Myocyte (in vitro differentiated cells): ENCODE results near the gene MACROD2. TPM values are rescaled to one million over a fixed set of nuclear protein-coding genes. Genes with fewer than 3 reads are reported as not detected.
"Not testable (repeated sequence)": the region's sequence is repeated elsewhere in the genome, so short reads cannot be mapped to it uniquely, and the experiment has no call there.

ENCODE experiments used
- DNase-seq: peaks from one replicate; pipeline ENCODE4 v3.0.0-alpha.2; 2012; ENCODE audit warnings: low read depth
- total RNA-seq: library from RNA; depleted of rRNA; stranded (reverse); fragments of >200 nt; gene quantifications from 2 replicates; pipeline ENCODE4 v1.2.3, GENCODE V29; 2014

The MACROD2 gene
- total RNA-seq, 1 donor from 2014 or later: 5.3 TPM

GRCh38 chr20:14979453-14979986 lies 984.2 kb downstream of the MACROD2 start:
- DNase-seq: no peak

GRCh38 chr20:14981486-14981885 lies 986.2 kb downstream of the MACROD2 start:
- not testable (repeated sequence) for DNase-seq

- not testable (repeated sequence) for DNase-seq
Measured at GRCh38 chr20:14982324-14982723, 987.0 kb downstream of the MACROD2 start.

GRCh38 chr20:14984305-14984704 lies 989.0 kb downstream of the MACROD2 start:
- DNase-seq: no peak

- DNase-seq: no peak
Measured at GRCh38 chr20:14984768-14985622, 989.7 kb downstream of the MACROD2 start.

- peak; percentile 18 for DNase-seq
Measured at GRCh38 chr20:14986026-14986655, 990.8 kb downstream of the MACROD2 start.

- DNase-seq: no peak
Measured at GRCh38 chr20:14986656-14987055, 991.3 kb downstream of the MACROD2 start.

GRCh38 chr20:14989535-14990290 lies 994.4 kb downstream of the MACROD2 start:
- peak; percentile 84 for DNase-seq

GRCh38 chr20:14991023-14991422 lies 995.7 kb downstream of the MACROD2 start:
- peak; percentile 24 for DNase-seq

- no peak for DNase-seq
Measured at GRCh38 chr20:14992153-14992552, 996.8 kb downstream of the MACROD2 start.

GRCh38 chr20:14992961-14993360 lies 997.6 kb downstream of the MACROD2 start:
- DNase-seq: peak; percentile 14

GRCh38 chr20:14996883-14997672 lies 1001.8 kb downstream of the MACROD2 start:
- no peak for DNase-seq

- peak; percentile 30 for DNase-seq
Measured at GRCh38 chr20:14997791-14998190, 1002.5 kb downstream of the MACROD2 start.

- no peak for DNase-seq
Measured at GRCh38 chr20:15005300-15005986, 1010.1 kb downstream of the MACROD2 start.

- no peak for DNase-seq
Measured at GRCh38 chr20:15011631-15012030, 1016.3 kb downstream of the MACROD2 start.

GRCh38 chr20:15012566-15012965 lies 1017.2 kb downstream of the MACROD2 start:
- no peak for DNase-seq

GRCh38 chr20:15016875-15017274 lies 1021.6 kb downstream of the MACROD2 start:
- DNase-seq: not testable (repeated sequence)

- no peak for DNase-seq
Measured at GRCh38 chr20:15018966-15019365, 1023.6 kb downstream of the MACROD2 start.

GRCh38 chr20:15020845-15021244 lies 1025.5 kb downstream of the MACROD2 start:
- DNase-seq: no peak

GRCh38 chr20:15022921-15023320 lies 1027.6 kb downstream of the MACROD2 start:
- DNase-seq: no peak
